ENCODE results near the gene OR9G4.

OR9G4 gene

GRCh38 chr11:56748597-56748996 is at the start of gene OR9G4:
OR9G4 (minus strand) TSS chr11:56748697; CDS start chr11:56743766, 4,931 bp downstream.
- no peak for DNase-seq

GRCh38 chr11:56783448-56784041 is 35.0 kb upstream of the OR9G4 start:
- no peak for DNase-seq

GRCh38 chr11:56782167-56782847 is 33.8 kb upstream of the OR9G4 start:
- no peak for DNase-seq

- no peak for DNase-seq
These were observed 28.3 kb upstream of the OR9G4 start for GRCh38 chr11:56776809-56777208.

GRCh38 chr11:56764976-56765375 is 16.5 kb upstream of the OR9G4 start:
- no peak for DNase-seq

GRCh38 chr11:56751480-56751879 is 3.0 kb upstream of the OR9G4 start:
- DNase-seq, result no peak

- DNase-seq, result no peak
These were observed 1.7 kb upstream of the OR9G4 start for GRCh38 chr11:56750190-56750589.

GRCh38 chr11:56740886-56741285 is 7.6 kb downstream of the OR9G4 start:
- no peak for DNase-seq

- no peak for DNase-seq
These were observed 8.4 kb downstream of the OR9G4 start for GRCh38 chr11:56740107-56740506.

- no peak for DNase-seq
These were observed 28.0 kb downstream of the OR9G4 start for GRCh38 chr11:56720513-56720912.

GRCh38 chr11:56716379-56716854 is 32.1 kb downstream of the OR9G4 start:
- DNase-seq, result no peak

- no peak for DNase-seq
These were observed 34.3 kb downstream of the OR9G4 start for GRCh38 chr11:56714206-56714605.

- no peak for DNase-seq
These were observed 42.0 kb downstream of the OR9G4 start for GRCh38 chr11:56706486-56706885.

GRCh38 chr11:56705784-56706396 is 42.6 kb downstream of the OR9G4 start:
- no peak for DNase-seq

GRCh38 chr11:56700914-56701485 is 47.5 kb downstream of the OR9G4 start:
- DNase-seq, result no peak

- no peak for DNase-seq
These were observed 48.1 kb downstream of the OR9G4 start for GRCh38 chr11:56700242-56700913.

GRCh38 chr11:56698795-56699194 is 49.7 kb downstream of the OR9G4 start, which contains the start of gene OR9G1:
OR9G1 (plus strand) TSS chr11:56699095; CDS start chr11:56700388, 1,293 bp downstream.
- no peak for DNase-seq

GRCh38 chr11:56693428-56693827 is 55.1 kb downstream of the OR9G4 start:
- DNase-seq, result no peak

All from NCI-H187 (cell line).